Astrocyte of the cerebellum (primary cell): ENCODE measurements around the gene XKR7.

ENCODE experiments used
- DNase-seq: peaks from one replicate; pipeline ENCODE4 v3.0.0-alpha.2; 2011; ENCODE audit warnings: low read depth
- H3K4me3 ChIP-seq: 2 replicates; pipeline ENCODE4 v1.5.1; 2011; ENCODE audit warnings: mild to moderate bottlenecking, low read depth, low read length, moderate library complexity
- in situ Hi-C: cut with HindIII; loops from 2 replicates; pipeline ENCODE4 v1.10.0; 2017; ENCODE audit warnings: low sequenced_read_pairs
- TF ChIP-seq, protein P1 (sequence below): IDR thresholded peaks from 2 replicates; pipeline ENCODE4 v1.5.1; 2012; ENCODE audit warnings: low read length, low read depth, moderate library complexity, mild to moderate bottlenecking; ENCODE audit errors: missing control alignments

Gene XKR7

DNA sequence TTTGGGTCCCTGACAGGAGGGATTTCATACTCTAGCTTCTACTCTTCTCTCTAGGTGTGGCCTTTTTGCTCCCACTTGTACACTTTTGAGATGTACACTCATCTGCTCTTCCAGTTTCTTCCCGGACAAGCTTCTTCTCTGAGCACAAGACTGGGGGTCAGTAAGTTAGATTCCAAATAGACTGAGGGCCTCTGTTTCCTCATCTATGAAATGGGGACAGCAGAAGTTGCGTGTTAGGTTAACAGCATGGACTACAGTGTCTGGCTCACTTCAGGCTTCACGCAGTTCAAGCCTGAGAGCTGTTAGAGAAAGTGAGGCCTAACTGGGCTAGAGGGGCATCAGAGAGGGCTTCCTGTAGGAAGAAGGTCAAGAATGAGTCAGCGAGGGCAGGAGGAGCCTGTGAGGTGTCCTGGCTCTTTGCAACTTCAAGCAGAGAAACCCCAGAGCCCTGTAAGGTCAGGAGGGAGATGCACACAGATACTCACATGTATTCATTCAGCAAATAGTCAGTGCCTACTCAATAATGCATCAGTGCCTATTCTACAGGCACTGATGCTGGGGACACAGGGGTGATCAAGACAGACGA lies 20.6 kb downstream of the XKR7 start:
- in situ Hi-C loops, result no loop called here
- DNase-seq, result no peak
- no peak overlapping the region for H3K4me3 ChIP-seq
- TF ChIP-seq, protein P1, sequence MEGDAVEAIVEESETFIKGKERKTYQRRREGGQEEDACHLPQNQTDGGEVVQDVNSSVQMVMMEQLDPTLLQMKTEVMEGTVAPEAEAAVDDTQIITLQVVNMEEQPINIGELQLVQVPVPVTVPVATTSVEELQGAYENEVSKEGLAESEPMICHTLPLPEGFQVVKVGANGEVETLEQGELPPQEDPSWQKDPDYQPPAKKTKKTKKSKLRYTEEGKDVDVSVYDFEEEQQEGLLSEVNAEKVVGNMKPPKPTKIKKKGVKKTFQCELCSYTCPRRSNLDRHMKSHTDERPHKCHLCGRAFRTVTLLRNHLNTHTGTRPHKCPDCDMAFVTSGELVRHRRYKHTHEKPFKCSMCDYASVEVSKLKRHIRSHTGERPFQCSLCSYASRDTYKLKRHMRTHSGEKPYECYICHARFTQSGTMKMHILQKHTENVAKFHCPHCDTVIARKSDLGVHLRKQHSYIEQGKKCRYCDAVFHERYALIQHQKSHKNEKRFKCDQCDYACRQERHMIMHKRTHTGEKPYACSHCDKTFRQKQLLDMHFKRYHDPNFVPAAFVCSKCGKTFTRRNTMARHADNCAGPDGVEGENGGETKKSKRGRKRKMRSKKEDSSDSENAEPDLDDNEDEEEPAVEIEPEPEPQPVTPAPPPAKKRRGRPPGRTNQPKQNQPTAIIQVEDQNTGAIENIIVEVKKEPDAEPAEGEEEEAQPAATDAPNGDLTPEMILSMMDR, result no peak

- in situ Hi-C loops, result no loop called here
- H3K4me3 ChIP-seq, result no peak overlapping the region
- DNase-seq, result no peak
- TF ChIP-seq, protein P1, result no peak
Observed at GRCh38 chr20:31989030-31989645, 21.2 kb downstream of the XKR7 start.

GRCh38 chr20:31990641-31991338 lies 22.8 kb downstream of the XKR7 start:
- DNase-seq, result peak; percentile 6
- TF ChIP-seq, protein P1, result no peak
- in situ Hi-C loops, result loop anchor here (5.0 kb wide), 1 partner anchor 73 kb away; no protein-coding TSS in a partner anchor
- no peak overlapping the region for H3K4me3 ChIP-seq

DNA sequence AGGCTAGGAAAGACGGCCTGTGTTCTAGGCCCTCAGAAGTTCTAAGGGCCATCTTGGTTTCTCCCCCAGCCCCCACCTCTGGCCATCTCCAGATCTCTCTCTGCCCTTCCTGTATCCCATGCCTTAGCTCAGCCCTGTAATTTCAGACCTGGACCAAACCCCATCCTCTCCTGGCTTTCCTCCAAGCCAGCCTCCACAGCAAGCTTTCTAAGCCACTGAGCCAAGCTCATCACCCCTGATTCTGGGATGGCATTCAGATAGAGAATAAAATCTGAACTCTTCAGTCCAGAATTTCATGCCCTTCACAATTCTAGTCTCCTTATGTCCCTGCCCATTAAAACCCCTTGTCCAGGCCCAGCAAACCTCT lies 23.4 kb downstream of the XKR7 start:
- H3K4me3 ChIP-seq, result no peak overlapping the region
- DNase-seq, result no peak
- TF ChIP-seq, protein P1, result no peak
- in situ Hi-C loops, result loop anchor here (5.0 kb wide), 1 partner anchor 74 kb away; no protein-coding TSS in a partner anchor

GRCh38 chr20:31992086-31992485 lies 24.1 kb downstream of the XKR7 start:
- TF ChIP-seq, protein P1, result no peak
- DNase-seq, result no peak
- no peak overlapping the region for H3K4me3 ChIP-seq
- in situ Hi-C loops, result loop anchor here (5.0 kb wide), 1 partner anchor 75 kb away; no protein-coding TSS in a partner anchor

- DNase-seq, result no peak
- no peak overlapping the region for H3K4me3 ChIP-seq
- in situ Hi-C loops, result no loop called here
- TF ChIP-seq, protein P1, result no peak
Observed at GRCh38 chr20:31996996-31997395, 29.0 kb downstream of the XKR7 start.
